Loucy (cell line): Measurements from ENCODE around the gene PDGFRB.

Source experiments
- EZH2phosphoT487 ChIP-seq: fragments of 200-600 bp; IDR thresholded peaks from 2 replicates; pipeline ENCODE4 v1.6.1; 2018; ENCODE audit warnings: antibody characterized with exemption, mild to moderate bottlenecking, moderate library complexity, borderline replicate concordance
- TF ChIP-seq, protein P1 (sequence below): fragments of 200-600 bp; sonication (generic); conservative IDR thresholded peaks from 2 replicates; pipeline ENCODE4 v1.5.1; 2014; ENCODE audit warnings: mild to moderate bottlenecking, antibody characterized with exemption, low read length

DNA sequence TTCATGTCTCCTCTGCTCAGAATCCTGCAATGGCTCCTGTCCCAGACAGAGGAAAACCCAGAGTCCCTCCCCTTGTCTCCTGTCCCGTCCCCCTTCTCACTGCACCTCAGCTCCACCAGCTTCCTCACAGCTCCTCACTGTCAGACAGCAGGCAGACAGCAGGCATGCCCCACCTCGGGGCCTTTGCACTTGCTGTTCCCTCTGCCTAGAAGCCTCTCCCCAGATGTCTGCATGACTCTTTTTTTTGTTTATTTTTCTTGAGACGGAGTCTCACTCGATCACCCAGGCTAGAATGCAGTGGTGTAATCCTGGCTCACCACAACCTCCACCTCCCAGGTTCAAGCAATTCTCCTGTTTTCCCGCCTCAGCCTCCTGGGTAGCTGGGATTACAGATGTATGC is 25.4 kb upstream of the PDGFRB start:
- TF ChIP-seq, protein P1, sequence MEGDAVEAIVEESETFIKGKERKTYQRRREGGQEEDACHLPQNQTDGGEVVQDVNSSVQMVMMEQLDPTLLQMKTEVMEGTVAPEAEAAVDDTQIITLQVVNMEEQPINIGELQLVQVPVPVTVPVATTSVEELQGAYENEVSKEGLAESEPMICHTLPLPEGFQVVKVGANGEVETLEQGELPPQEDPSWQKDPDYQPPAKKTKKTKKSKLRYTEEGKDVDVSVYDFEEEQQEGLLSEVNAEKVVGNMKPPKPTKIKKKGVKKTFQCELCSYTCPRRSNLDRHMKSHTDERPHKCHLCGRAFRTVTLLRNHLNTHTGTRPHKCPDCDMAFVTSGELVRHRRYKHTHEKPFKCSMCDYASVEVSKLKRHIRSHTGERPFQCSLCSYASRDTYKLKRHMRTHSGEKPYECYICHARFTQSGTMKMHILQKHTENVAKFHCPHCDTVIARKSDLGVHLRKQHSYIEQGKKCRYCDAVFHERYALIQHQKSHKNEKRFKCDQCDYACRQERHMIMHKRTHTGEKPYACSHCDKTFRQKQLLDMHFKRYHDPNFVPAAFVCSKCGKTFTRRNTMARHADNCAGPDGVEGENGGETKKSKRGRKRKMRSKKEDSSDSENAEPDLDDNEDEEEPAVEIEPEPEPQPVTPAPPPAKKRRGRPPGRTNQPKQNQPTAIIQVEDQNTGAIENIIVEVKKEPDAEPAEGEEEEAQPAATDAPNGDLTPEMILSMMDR, result no peak
- TF ChIP-seq EZH2phosphoT487, result no peak
